Ascending aorta (tissue), 2 donors: ENCODE measurements around the gene KIF2A. TPM values are rescaled to one million over a fixed set of nuclear protein-coding genes. Genes with fewer than 3 reads are reported as not detected.

Experiments used
- DNase-seq, 2 donors: peaks; one replicate each; pipeline ENCODE4 v3.0.0-alpha.2; 2019; ENCODE audit warnings: low spot score in 2 of 2
- H3K27ac ChIP-seq, 2 donors: fragments of 200-600 bp; sonication (generic); one replicate each; pipeline ENCODE4 v1.5.1; 2016 to 2017; ENCODE audit warnings: mild to moderate bottlenecking in 1 of 2
- H3K27me3 ChIP-seq: fragments of 200-600 bp; sonication (generic); one replicate; pipeline ENCODE4 v1.5.1; 2017
- H3K36me3 ChIP-seq, 2 donors: fragments of 200-600 bp; sonication (generic); one replicate each; pipeline ENCODE4 v1.5.1; 2016
- H3K4me1 ChIP-seq, 2 donors: fragments of 200-600 bp; sonication (generic); one replicate each; pipeline ENCODE4 v1.5.1; 2016 to 2017; ENCODE audit warnings: mild to moderate bottlenecking in 1 of 2
- H3K4me3 ChIP-seq, 2 donors: fragments of 200-600 bp; sonication (generic); one replicate each; pipeline ENCODE4 v1.5.1; 2016 to 2017; ENCODE audit warnings: mild to moderate bottlenecking in 1 of 2
- H3K9me3 ChIP-seq, 2 donors: fragments of 200-600 bp; sonication (generic); one replicate each; pipeline ENCODE4 v1.5.1; 2016
- intact Hi-C: fragments of 100-400 bp; cut with DNase I; formaldehyde crosslinking; loops from one replicate; pipeline ENCODE4 v1.15.1; 2023
- total RNA-seq: library from RNA; depleted of rRNA; stranded (reverse); fragments of >200 nt; gene quantifications from one replicate; pipeline ENCODE4 v1.1.0, GENCODE V29; 2016
- TF ChIP-seq, protein P1 (sequence below), 3 experiments: fragments of 200-600 bp in 2 of 3; fragments of 450-650 bp in 1 of 3; sonication (generic) in 2 of 3; IDR thresholded peaks; one replicate each; pipeline ENCODE4 v1.5.1; 2016 to 2019; ENCODE audit warnings: antibody characterized with exemption in 3 of 3, mild to moderate bottlenecking in 1 of 3, moderate library complexity in 1 of 3

KIF2A gene
- total RNA-seq, 1 donor from 2014 or later, result 19.8 TPM

GRCh38 chr5:62327138-62328053, 21.4 kb downstream of the KIF2A start:
- no peak overlapping the region for H3K4me3 ChIP-seq
- intact Hi-C loops, result no loop called here
- H3K27ac ChIP-seq, result no peak overlapping the region
- no peaks in the 10 kb centered on the region for H3K36me3 ChIP-seq
- DNase-seq, result no peak
- no peaks in the 10 kb centered on the region for H3K9me3 ChIP-seq
- H3K27me3 ChIP-seq, result no peaks in the 10 kb centered on the region
- H3K4me1 ChIP-seq, result no peaks in the 10 kb centered on the region
- TF ChIP-seq, protein P1, sequence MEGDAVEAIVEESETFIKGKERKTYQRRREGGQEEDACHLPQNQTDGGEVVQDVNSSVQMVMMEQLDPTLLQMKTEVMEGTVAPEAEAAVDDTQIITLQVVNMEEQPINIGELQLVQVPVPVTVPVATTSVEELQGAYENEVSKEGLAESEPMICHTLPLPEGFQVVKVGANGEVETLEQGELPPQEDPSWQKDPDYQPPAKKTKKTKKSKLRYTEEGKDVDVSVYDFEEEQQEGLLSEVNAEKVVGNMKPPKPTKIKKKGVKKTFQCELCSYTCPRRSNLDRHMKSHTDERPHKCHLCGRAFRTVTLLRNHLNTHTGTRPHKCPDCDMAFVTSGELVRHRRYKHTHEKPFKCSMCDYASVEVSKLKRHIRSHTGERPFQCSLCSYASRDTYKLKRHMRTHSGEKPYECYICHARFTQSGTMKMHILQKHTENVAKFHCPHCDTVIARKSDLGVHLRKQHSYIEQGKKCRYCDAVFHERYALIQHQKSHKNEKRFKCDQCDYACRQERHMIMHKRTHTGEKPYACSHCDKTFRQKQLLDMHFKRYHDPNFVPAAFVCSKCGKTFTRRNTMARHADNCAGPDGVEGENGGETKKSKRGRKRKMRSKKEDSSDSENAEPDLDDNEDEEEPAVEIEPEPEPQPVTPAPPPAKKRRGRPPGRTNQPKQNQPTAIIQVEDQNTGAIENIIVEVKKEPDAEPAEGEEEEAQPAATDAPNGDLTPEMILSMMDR (IDR thresholded peaks at IDR 0.05), result no peak

DNA sequence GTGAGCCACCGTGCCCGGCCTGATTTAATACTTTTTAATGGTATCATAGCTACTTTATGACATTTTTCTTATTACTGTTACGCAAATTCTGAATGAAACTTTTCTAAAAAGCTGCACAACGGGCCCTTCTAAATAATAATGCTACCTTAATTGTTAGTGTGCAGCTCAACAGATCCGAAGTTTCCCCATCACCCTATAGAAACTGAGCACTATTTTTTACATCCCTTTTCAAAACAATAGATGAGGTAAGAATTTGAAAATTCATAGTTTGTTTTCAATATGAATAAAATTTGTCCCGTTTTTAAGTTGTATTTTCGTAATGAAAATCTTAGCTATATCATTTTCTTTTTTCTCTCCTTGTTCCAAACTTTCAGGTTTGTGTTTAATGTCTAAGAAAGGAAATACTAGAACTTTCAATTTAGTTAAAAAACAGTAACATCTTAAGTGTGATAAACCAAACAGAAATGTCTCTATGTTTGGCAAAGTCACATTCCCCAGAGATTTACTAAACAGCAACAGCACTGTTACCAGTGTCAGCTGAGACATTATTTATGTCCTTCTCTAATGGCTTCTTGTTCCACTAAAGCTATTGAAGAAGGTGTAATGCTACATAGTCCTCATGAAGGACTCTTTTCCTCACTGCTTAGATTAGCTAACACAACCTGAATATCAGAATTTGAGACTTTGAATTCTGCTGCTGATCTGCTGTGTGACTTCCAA, 22.9 kb downstream of the KIF2A start:
- H3K27me3 ChIP-seq, result no peaks in the 10 kb centered on the region
- H3K9me3 ChIP-seq, result no peaks in the 10 kb centered on the region
- H3K27ac ChIP-seq, result no peak overlapping the region
- no peak for DNase-seq
- no peaks in the 10 kb centered on the region for H3K4me1 ChIP-seq
- no peak overlapping the region for H3K4me3 ChIP-seq
- TF ChIP-seq, protein P1 (IDR thresholded peaks at IDR 0.05), result no peak
- no peaks in the 10 kb centered on the region for H3K36me3 ChIP-seq
- intact Hi-C loops, result no loop called here

- peaks cover 5% of the 10 kb centered on the region in 2 donors for H3K36me3 ChIP-seq
- DNase-seq, result no peak
- TF ChIP-seq, protein P1 (IDR thresholded peaks at IDR 0.05), result no peak
- intact Hi-C loops, result no loop called here
- H3K4me1 ChIP-seq, result no peaks in the 10 kb centered on the region
- no peak overlapping the region for H3K4me3 ChIP-seq
- H3K27ac ChIP-seq, result no peak overlapping the region
- no peaks in the 10 kb centered on the region for H3K27me3 ChIP-seq
- no peaks in the 10 kb centered on the region for H3K9me3 ChIP-seq
Observed at GRCh38 chr5:62330302-62330701, 24.3 kb downstream of the KIF2A start.

- no peaks in the 10 kb centered on the region for H3K9me3 ChIP-seq
- DNase-seq, result no peak
- H3K27ac ChIP-seq, result no peak overlapping the region
- no peaks in the 10 kb centered on the region for H3K4me1 ChIP-seq
- intact Hi-C loops, result no loop called here
- no peaks in the 10 kb centered on the region for H3K27me3 ChIP-seq
- H3K36me3 ChIP-seq, result peaks cover 5% of the 10 kb centered on the region in 2 donors
- no peak overlapping the region for H3K4me3 ChIP-seq
- TF ChIP-seq, protein P1 (IDR thresholded peaks at IDR 0.05), result no peak
Observed at GRCh38 chr5:62331921-62332320, 25.9 kb downstream of the KIF2A start.

DNA sequence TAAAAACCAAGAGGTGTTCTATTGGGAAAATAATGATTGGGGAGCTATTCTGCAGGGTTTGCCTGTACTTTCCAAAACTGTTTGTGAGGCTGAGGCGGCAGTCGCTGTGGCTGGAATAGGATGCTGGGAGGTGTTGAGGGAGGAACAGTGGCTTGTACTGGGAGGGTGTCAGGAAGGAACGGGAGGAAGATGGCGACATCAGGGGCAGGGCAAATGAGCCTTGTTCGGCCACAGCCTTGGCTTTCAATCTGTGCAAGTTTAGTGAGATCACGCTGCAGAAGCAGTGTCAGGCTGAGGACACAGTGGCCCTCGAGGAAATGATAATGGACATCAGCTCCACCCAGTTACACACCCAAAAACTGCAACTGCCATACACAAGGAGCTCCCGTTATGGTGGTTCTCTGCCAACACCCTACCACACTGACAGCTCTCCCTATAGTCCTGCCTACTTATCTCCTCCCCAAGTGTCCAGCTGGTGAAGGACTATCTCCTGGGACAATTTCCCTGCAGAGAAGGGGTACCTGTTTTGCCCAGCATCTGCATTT, 27.3 kb downstream of the KIF2A start:
- intact Hi-C loops, result no loop called here

More for the DNA sequence above, 27.3 kb downstream of the KIF2A start:
- no peak for DNase-seq
- Histone ChIP-seq H3K4me3 (no peak overlapping the region), H3K36me3 (peaks cover 5% of the 10 kb centered on the region in 2 donors), H3K27me3 (no peaks in the 10 kb centered on the region), H3K4me1 (no peaks in the 10 kb centered on the region), H3K9me3 (no peaks in the 10 kb centered on the region), H3K27ac (no peak overlapping the region)
- TF ChIP-seq, protein P1 (IDR thresholded peaks at IDR 0.05), result no peak
